MM.1S (cell line): ENCODE measurements around the gene MRRF.

Experiments used
- CTCF ChIP-seq: fragments of 300-600 bp; sonication (generic); IDR thresholded peaks from 2 replicates; pipeline ENCODE4 v1.5.1; 2016; ENCODE audit warnings: antibody characterized with exemption, low read length, mixed read lengths
- EZH2 ChIP-seq: fragments of 300-600 bp; sonication (generic); optimal IDR thresholded peaks from 2 replicates; pipeline ENCODE3; 2017; ENCODE audit warnings: low read depth, mild to moderate bottlenecking, antibody characterized with exemption, low read length, mixed read lengths

DNA sequence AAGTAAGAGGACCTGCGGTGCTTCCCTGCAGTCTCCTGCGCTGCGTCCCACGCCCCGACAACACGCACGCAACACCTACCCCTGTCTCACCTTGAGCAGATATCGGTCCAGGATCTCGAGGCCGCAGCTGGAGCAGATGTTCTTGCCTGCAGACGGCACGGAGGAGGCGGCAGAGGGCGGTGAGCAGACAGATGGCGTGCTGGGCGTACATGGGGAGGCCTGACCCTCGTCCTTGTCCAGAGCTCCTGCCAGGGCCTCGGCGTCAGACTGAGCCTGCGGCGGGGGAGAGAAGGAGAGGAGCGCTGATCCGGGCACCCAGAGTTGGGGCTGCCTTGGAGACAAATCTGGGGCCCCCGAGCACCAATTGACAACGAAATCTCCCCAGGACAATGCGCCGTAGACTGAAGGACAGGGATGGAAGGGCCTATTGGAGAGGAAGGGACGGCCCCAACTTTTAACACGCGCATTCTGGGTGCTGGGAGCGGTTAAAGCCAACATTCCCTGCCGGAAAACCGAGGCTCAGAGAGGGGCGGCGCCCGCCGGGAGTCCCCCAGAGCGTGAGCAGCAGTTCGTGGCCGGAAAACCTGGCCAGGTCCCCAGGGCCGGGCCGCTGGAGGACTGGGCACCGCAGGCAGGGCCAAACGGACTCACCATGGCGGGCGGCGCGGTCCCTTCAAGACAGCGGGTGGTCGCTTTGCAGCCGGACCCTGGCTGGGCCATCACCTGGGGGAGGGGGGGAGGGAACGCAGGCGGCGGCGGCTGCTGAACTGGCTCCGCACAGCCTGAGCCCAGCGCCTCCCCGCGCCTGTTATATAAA, 37.7 kb upstream of the MRRF start:
- TF ChIP-seq EZH2 (no peak), CTCF (no peak)
